CD4-positive, alpha-beta T cell (primary cell): Measurements from ENCODE around the gene ACTA2. TPM values are rescaled to one million over a fixed set of nuclear protein-coding genes. Genes with fewer than 3 reads are reported as not detected.

ENCODE experiments used
- ATAC-seq: fragments of 200-7000 bp; cut with Tn5 transposase; one replicate; pipeline ENCODE4 v1.10.0; 2022; ENCODE audit warnings: mild to moderate bottlenecking; ENCODE audit not compliant: poor library complexity
- CTCF ChIA-PET: fragments of 350-600 bp; sonication (Branson Sonifier 250); formaldehyde crosslinking; loops from one replicate; lab custom pipeline; 2021; ENCODE audit warnings: antibody characterized with exemption, inconsistent platforms; lab: Charles Lee
- POLR2A ChIA-PET: fragments of 350-600 bp; sonication (Branson Sonifier 250); formaldehyde crosslinking; loops from one replicate; lab custom pipeline; 2021; ENCODE audit warnings: antibody characterized with exemption, inconsistent platforms; lab: Charles Lee
- DNase-seq, 14 experiments: peaks; one replicate each; pipeline ENCODE4 v3.0.0-alpha.2; 2013 to 2020; ENCODE audit warnings: mixed read lengths in 2 of 14
- H3K27ac ChIP-seq, 2 donors: one replicate each; pipeline versions ENCODE4 v1.5.1 to v1.7.0; 2013; ENCODE audit warnings: low read length in 2 of 2, low read depth in 1 of 2, mild to moderate bottlenecking in 1 of 2
- H3K27me3 ChIP-seq, 2 experiments: 1 replicate in 1 of 2; 2 replicates in 1 of 2; pipeline versions ENCODE4 v1.6.1 to v1.7.0; 2013; ENCODE audit warnings: low read length in 2 of 2, control low read depth in 1 of 2, mild to moderate bottlenecking in 1 of 2, moderate library complexity in 1 of 2; ENCODE audit not compliant: insufficient read depth in 2 of 2, control insufficient read depth in 1 of 2
- H3K36me3 ChIP-seq: one replicate; pipeline ENCODE4 v1.6.1; 2013; ENCODE audit warnings: low read length, control low read depth; ENCODE audit not compliant: insufficient read depth
- H3K4me1 ChIP-seq: one replicate; pipeline ENCODE4 v1.6.1; 2013; ENCODE audit warnings: low read length, control low read depth; ENCODE audit not compliant: insufficient read depth
- H3K4me3 ChIP-seq: one replicate; pipeline ENCODE4 v1.5.1; 2013; ENCODE audit warnings: mild to moderate bottlenecking, low read length, moderate library complexity
- H3K9me3 ChIP-seq, 2 experiments: 1 replicate in 1 of 2; 2 replicates in 1 of 2; pipeline versions ENCODE4 v1.6.1 to v1.7.0; 2013; ENCODE audit warnings: low read length in 2 of 2, mild to moderate bottlenecking in 2 of 2, control low read depth in 1 of 2, moderate library complexity in 1 of 2; ENCODE audit not compliant: control insufficient read depth in 1 of 2, insufficient read depth in 1 of 2
- H3K27ac Mint-ChIP-seq: one replicate; pipeline ENCODE4 v1.8.0; 2020; ENCODE audit warnings: mixed read lengths
- H3K27me3 Mint-ChIP-seq: one replicate; pipeline ENCODE4 v1.8.0; 2021; ENCODE audit warnings: mixed read lengths
- H3K36me3 Mint-ChIP-seq: one replicate; pipeline ENCODE4 v1.8.0; 2021; ENCODE audit warnings: low read depth, mixed read lengths
- H3K4me1 Mint-ChIP-seq: one replicate; pipeline ENCODE4 v1.8.0; 2021; ENCODE audit warnings: low read depth, mixed read lengths
- H3K4me3 Mint-ChIP-seq: one replicate; pipeline ENCODE4 v1.8.0; 2020; ENCODE audit warnings: mild to moderate bottlenecking, mixed read lengths
- H3K9me3 Mint-ChIP-seq: one replicate; pipeline ENCODE4 v1.8.0; 2020; ENCODE audit warnings: mixed read lengths
- CTCF ChIP-seq: fragments of 200-600 bp; IDR thresholded peaks from one replicate; pipeline ENCODE4 v1.8.0; 2022; ENCODE audit warnings: antibody characterized with exemption, mild to moderate bottlenecking
- intact Hi-C, 2 experiments: fragments of 100-400 bp; cut with DNase I in 1 of 2; cut with micrococcal nuclease in 1 of 2; formaldehyde crosslinking; loops; one replicate each; pipeline versions ENCODE4 v1.15.1 to v1.9.0; 2023 to 2025; cut with DNase I, micrococcal nuclease
- total RNA-seq, 174 experiments: library from RNA in 2 of 174; stranded (reverse) in 2 of 174; gene quantifications; one replicate each; pipeline ENCODE4 v1.2.3 and lab custom pipeline; 2021 to 2026

ACTA2 gene
- total RNA-seq, 2 experiments from 2014 or later, result 1.8 to 2.1 TPM

DNA sequence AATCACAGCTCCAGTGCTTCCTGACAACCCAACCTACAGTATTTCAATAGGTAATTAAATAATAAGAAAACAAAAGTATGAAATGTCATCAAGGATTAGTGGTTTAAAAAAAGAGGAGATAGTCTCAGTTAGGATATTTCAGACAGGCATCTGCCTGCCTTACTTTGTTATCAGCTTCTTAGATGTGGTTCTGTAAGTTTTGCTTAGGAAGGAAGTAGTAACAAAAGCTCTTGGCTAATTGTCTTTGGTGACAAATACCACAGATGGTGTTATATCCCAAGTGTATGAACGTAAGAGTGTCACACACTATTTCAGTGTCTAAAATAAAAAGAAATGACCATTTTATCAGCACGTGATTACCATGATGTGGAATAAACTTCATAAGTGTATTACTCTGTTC lies 9.8 kb upstream of the ACTA2 start:
- peaks cover 32% of the 10 kb centered on the region for H3K4me1 Mint-ChIP-seq
- ChIA-PET POLR2A (interaction anchor here (0.7 to 1.2 kb wide), 5 partner anchors 13 to 44 kb away, joined by 3 to 6 read pairs (median 3); partner anchors contain the start of gene FAS), CTCF (interaction anchor here (1.9 kb wide), 1 partner anchor 9 kb away, joined by 4 read pairs; no protein-coding TSS in a partner anchor)
- no peaks in the 10 kb centered on the region for H3K9me3 Mint-ChIP-seq
- H3K27me3 ChIP-seq, result no peaks in the 10 kb centered on the region
- ATAC-seq, result peak; percentile 84
- H3K36me3 Mint-ChIP-seq, result no peaks in the 10 kb centered on the region
- H3K4me3 Mint-ChIP-seq, result peak overlapping the region; percentile 0
- peaks cover 7% of the 10 kb centered on the region for H3K4me1 ChIP-seq
- H3K27ac Mint-ChIP-seq, result no peak overlapping the region
- H3K27ac ChIP-seq, result no peak overlapping the region
- H3K4me3 ChIP-seq, result no peak overlapping the region
- DNase-seq, result peak in 3 of 14 experiments; percentile 38 to 72 (median 45)
- intact Hi-C loops, result loop anchor here in 1 of 2 experiments (5.0 kb wide), 1 partner anchor 45 kb away; no protein-coding TSS in a partner anchor
- no peaks in the 10 kb centered on the region for H3K36me3 ChIP-seq
- H3K27me3 Mint-ChIP-seq, result no peaks in the 10 kb centered on the region
- no peaks in the 10 kb centered on the region for H3K9me3 ChIP-seq
- no peak for TF ChIP-seq CTCF

DNA sequence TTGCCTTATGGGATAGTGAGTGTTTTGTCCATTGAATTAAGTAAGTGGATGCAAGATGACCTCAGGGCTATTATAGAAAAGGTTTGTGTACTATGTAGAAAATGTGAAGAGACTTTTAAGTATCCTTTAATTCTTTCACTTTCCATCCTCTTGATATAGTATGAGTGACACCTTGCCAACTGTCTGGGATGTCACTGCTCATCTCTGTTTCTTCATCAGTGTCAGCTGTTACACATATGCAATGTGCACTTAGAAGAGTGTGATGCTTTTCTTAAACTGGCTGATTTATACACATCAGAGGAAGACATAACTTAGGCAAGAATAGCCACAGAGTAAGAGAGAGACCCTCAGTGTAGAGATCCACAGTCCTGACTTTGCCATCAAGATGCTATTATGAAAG lies 8.7 kb upstream of the ACTA2 start:
- ATAC-seq, result no peak
- Histone ChIP-seq H3K4me3 (no peak overlapping the region), H3K27me3 (no peaks in the 10 kb centered on the region), H3K36me3 (no peaks in the 10 kb centered on the region), H3K9me3 (no peaks in the 10 kb centered on the region), H3K27ac (no peak overlapping the region), H3K4me1 (peaks cover 7% of the 10 kb centered on the region)
- DNase-seq, result no peak
- ChIA-PET POLR2A (no interaction called here), CTCF (interaction anchor here (0.9 to 1.3 kb wide), 2 partner anchors 26 to 29 kb away, joined by 3 read pairs; no protein-coding TSS in a partner anchor)
- no peaks in the 10 kb centered on the region for H3K9me3 Mint-ChIP-seq
- H3K27me3 Mint-ChIP-seq, result no peaks in the 10 kb centered on the region
- no peak for TF ChIP-seq CTCF
- no peak overlapping the region for H3K27ac Mint-ChIP-seq
- peaks cover 32% of the 10 kb centered on the region for H3K4me1 Mint-ChIP-seq
- intact Hi-C loops, result loop anchor here in 1 of 2 experiments (5.0 kb wide), 1 partner anchor 46 kb away; no protein-coding TSS in a partner anchor
- no peaks in the 10 kb centered on the region for H3K36me3 Mint-ChIP-seq
- H3K4me3 Mint-ChIP-seq, result no peak overlapping the region

DNA sequence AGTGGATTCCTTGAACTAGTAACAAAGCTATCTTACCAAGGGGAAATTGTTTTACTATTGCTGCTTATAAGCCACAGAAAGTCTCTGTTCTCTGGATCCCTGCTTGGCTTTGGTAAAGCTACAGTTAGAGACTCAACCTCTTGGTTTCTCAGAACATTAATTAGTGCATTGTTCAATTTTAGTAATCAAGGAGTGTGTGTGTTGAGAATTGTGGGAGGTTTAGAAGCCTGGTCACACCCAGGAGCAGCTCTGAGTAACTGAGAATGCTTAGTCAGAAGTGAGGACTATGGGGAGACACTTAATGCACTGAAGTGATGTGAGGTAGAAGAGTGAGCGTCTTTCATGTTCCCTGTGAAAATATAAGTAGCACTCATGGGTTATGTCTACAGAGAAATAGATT lies 8.2 kb upstream of the ACTA2 start:
- ChIA-PET CTCF (interaction anchor here (0.9 to 1.3 kb wide), 3 partner anchors 15 to 28 kb away, joined by 3 read pairs; no protein-coding TSS in a partner anchor), POLR2A (interaction anchor here (1.2 kb wide), 1 partner anchor 30 kb away, joined by 4 read pairs; the partner anchor contains the start of gene FAS)
- no peaks in the 10 kb centered on the region for H3K9me3 Mint-ChIP-seq
- no peak for TF ChIP-seq CTCF
- H3K9me3 ChIP-seq, result no peaks in the 10 kb centered on the region
- H3K4me3 Mint-ChIP-seq, result no peak overlapping the region
- intact Hi-C loops, result loop anchor here in 1 of 2 experiments (5.0 kb wide), 1 partner anchor 46 kb away; no protein-coding TSS in a partner anchor
- no peaks in the 10 kb centered on the region for H3K27me3 Mint-ChIP-seq
- DNase-seq, result no peak
- no peak overlapping the region for H3K4me3 ChIP-seq
- H3K4me1 Mint-ChIP-seq, result peaks cover 32% of the 10 kb centered on the region
- peaks cover 7% of the 10 kb centered on the region for H3K4me1 ChIP-seq
- no peaks in the 10 kb centered on the region for H3K36me3 Mint-ChIP-seq
- no peak overlapping the region for H3K27ac ChIP-seq
- no peaks in the 10 kb centered on the region for H3K27me3 ChIP-seq
- ATAC-seq, result no peak
- H3K36me3 ChIP-seq, result no peaks in the 10 kb centered on the region
- no peak overlapping the region for H3K27ac Mint-ChIP-seq
